Activated CD4-positive, alpha-beta memory T cell treated with anti-CD3 and anti-CD28 coated beads, Interleukin-2, amount 10 ng/mL, durations not matched to agents 7 days and 5 days (primary cell): ENCODE measurements around the gene ADAM10. TPM values are rescaled to one million over a fixed set of nuclear protein-coding genes. Genes with fewer than 3 reads are reported as not detected.

ENCODE experiments used
- CTCF ChIA-PET: fragments of 350-600 bp; sonication (Branson Sonifier 250); formaldehyde crosslinking; loops from one replicate; lab custom pipeline; 2021; ENCODE audit warnings: antibody characterized with exemption, inconsistent platforms; lab: Charles Lee
- POLR2A ChIA-PET: fragments of 350-600 bp; sonication (Branson Sonifier 250); formaldehyde crosslinking; loops from one replicate; lab custom pipeline; 2021; ENCODE audit warnings: antibody characterized with exemption; lab: Charles Lee
- DNase-seq: peaks from one replicate; pipeline ENCODE4 v3.0.0-alpha.2; 2020
- H3K27ac Mint-ChIP-seq: one replicate; pipeline ENCODE4 v1.8.0; 2021; ENCODE audit warnings: mild to moderate bottlenecking, mixed read lengths
- H3K27me3 Mint-ChIP-seq: one replicate; pipeline ENCODE4 v1.8.0; 2021; ENCODE audit warnings: mixed read lengths
- H3K36me3 Mint-ChIP-seq: one replicate; pipeline ENCODE4 v1.8.0; 2021; ENCODE audit warnings: low read depth, mixed read lengths
- H3K4me1 Mint-ChIP-seq: one replicate; pipeline ENCODE4 v1.8.0; 2021; ENCODE audit warnings: mixed read lengths
- H3K4me3 Mint-ChIP-seq: one replicate; pipeline ENCODE4 v1.8.0; 2021; ENCODE audit warnings: mild to moderate bottlenecking, mixed read lengths
- H3K9me3 Mint-ChIP-seq: one replicate; pipeline ENCODE4 v1.8.0; 2021; ENCODE audit warnings: mixed read lengths
- total RNA-seq, 2 experiments: library from RNA; stranded (reverse); gene quantifications; one replicate each; pipeline ENCODE4 v1.2.3, GENCODE V29; 2021

ADAM10 gene
- total RNA-seq, 2 experiments from 2014 or later: 147 to 150 TPM

DNA sequence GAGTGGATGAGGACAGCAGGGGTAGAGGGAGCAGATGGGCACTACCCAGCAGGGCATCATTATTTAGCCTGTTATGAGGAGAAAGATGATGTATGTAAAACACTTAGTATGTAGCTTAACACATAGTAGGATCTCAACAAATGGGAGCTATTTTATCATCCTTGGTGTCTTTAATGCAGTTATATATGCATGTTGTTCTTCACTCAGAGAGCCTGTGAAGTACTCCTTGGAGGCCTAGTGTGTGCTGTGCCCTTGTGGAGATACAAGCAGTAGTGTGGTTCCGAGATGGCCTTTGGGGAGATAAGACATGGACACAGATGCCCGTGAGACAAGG is 193.5 kb downstream of the ADAM10 start:
- ChIA-PET CTCF (interaction anchor here (0.9 kb wide), 1 partner anchor 65 kb away, joined by 3 read pairs; no protein-coding TSS in a partner anchor), POLR2A (interaction anchor here (1.1 kb wide), 1 partner anchor 12 kb away, joined by 3 read pairs; no protein-coding TSS in a partner anchor)
- peaks cover 11% of the 10 kb centered on the region for H3K4me1 Mint-ChIP-seq
- H3K4me3 Mint-ChIP-seq: no peak overlapping the region
- H3K27me3 Mint-ChIP-seq: peaks cover 22% of the 10 kb centered on the region
- no peaks in the 10 kb centered on the region for H3K36me3 Mint-ChIP-seq
- H3K9me3 Mint-ChIP-seq: peaks cover 2% of the 10 kb centered on the region
- no peak for DNase-seq
- no peak overlapping the region for H3K27ac Mint-ChIP-seq

DNA sequence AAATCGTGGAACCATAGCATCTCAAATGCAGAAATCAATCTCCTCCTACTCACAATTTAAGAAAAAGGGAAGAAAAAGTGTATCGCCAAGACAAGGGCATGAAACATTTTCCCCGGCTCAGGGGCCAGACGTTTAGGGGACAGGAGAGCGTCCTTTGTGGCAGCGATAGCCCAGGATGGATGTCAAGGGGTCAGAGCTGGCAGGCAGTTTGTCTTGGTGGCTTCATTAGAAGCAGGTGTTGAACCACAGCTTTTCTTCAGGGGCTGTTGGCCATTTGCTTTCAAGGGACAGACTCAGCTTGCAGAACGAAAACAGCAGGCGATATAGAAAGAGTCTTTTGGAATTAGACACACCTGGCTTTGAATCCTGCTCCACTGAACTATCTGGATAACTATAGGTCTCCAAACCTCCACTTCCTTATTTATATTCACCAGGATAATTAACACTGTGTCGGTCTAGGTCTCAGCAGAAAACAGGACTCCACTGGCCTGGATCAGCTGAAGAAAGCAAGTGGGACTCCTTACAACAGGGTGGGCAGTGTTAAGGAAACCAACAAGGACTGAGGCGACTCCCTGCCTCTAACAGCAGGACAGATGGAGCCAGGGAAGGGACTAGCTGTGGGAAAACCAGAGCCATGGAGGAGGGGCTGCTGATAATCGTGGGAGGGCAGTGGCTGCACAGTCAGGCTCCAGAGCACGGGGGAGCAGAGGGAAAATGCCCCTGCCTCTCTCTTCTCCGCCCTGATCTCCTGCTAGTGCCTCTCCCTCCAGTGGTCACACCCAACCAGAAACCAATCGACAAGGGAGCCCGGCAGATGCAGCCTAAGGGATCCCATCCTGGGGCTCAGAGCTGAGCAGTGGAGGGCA is 194.1 kb downstream of the ADAM10 start:
- peaks cover 15% of the 10 kb centered on the region for H3K4me1 Mint-ChIP-seq

GRCh38 chr15:58554758-58555157 is 194.7 kb downstream of the ADAM10 start:
- no peak for DNase-seq
- Mint-ChIP-seq H3K4me1 (peaks cover 21% of the 10 kb centered on the region), H3K27me3 (peaks cover 18% of the 10 kb centered on the region), H3K4me3 (no peak overlapping the region), H3K27ac (no peak overlapping the region), H3K36me3 (no peaks in the 10 kb centered on the region), H3K9me3 (peaks cover 2% of the 10 kb centered on the region)
- POLR2A ChIA-PET: no interaction called here
- CTCF ChIA-PET: no interaction called here

More for the DNA sequence above, 194.1 kb downstream of the ADAM10 start:
- DNase-seq: no peak
- Mint-ChIP-seq H3K27me3 (peaks cover 20% of the 10 kb centered on the region), H3K36me3 (no peaks in the 10 kb centered on the region), H3K9me3 (peaks cover 2% of the 10 kb centered on the region), H3K27ac (no peak overlapping the region), H3K4me3 (no peak overlapping the region)
- ChIA-PET CTCF (interaction anchor here (0.9 kb wide), 1 partner anchor 65 kb away, joined by 3 read pairs; no protein-coding TSS in a partner anchor), POLR2A (no interaction called here)

GRCh38 chr15:58553365-58553918 is 196.1 kb downstream of the ADAM10 start:
- POLR2A ChIA-PET: no interaction called here

GRCh38 chr15:58552505-58553364 is 196.8 kb downstream of the ADAM10 start:
- H3K36me3 Mint-ChIP-seq: no peaks in the 10 kb centered on the region
- POLR2A ChIA-PET: no interaction called here
- H3K27me3 Mint-ChIP-seq: peaks cover 18% of the 10 kb centered on the region
- CTCF ChIA-PET: no interaction called here
- no peak overlapping the region for H3K27ac Mint-ChIP-seq
- no peak overlapping the region for H3K4me3 Mint-ChIP-seq
- peaks cover 26% of the 10 kb centered on the region for H3K4me1 Mint-ChIP-seq
- DNase-seq: no peak
- H3K9me3 Mint-ChIP-seq: no peaks in the 10 kb centered on the region

More at GRCh38 chr15:58553365-58553918, 196.1 kb downstream of the ADAM10 start:
- CTCF ChIA-PET: no interaction called here
- no peaks in the 10 kb centered on the region for H3K9me3 Mint-ChIP-seq
- DNase-seq: no peak
- H3K4me3 Mint-ChIP-seq: no peak overlapping the region
- peaks cover 26% of the 10 kb centered on the region for H3K4me1 Mint-ChIP-seq
- peaks cover 18% of the 10 kb centered on the region for H3K27me3 Mint-ChIP-seq
- no peak overlapping the region for H3K27ac Mint-ChIP-seq
- no peaks in the 10 kb centered on the region for H3K36me3 Mint-ChIP-seq

- Mint-ChIP-seq H3K9me3 (no peaks in the 10 kb centered on the region), H3K36me3 (no peaks in the 10 kb centered on the region), H3K4me1 (peaks cover 29% of the 10 kb centered on the region), H3K27me3 (peaks cover 18% of the 10 kb centered on the region), H3K27ac (peak overlapping the region; percentile 73), H3K4me3 (no peak overlapping the region)
- ChIA-PET POLR2A (interaction anchor here (1.2 kb wide), 1 partner anchor 219 kb away, joined by 5 read pairs; the partner anchor contains the start of gene MINDY2), CTCF (no interaction called here)
- no peak for DNase-seq
Observed at GRCh38 chr15:58551764-58552504, 197.6 kb downstream of the ADAM10 start.

- Mint-ChIP-seq H3K9me3 (no peaks in the 10 kb centered on the region), H3K27ac (peak overlapping the region; percentile 73), H3K36me3 (no peaks in the 10 kb centered on the region), H3K4me1 (peaks cover 37% of the 10 kb centered on the region), H3K4me3 (peak overlapping the region; percentile 19), H3K27me3 (peaks cover 16% of the 10 kb centered on the region)
- POLR2A ChIA-PET: interaction anchor here (1.2 kb wide), 1 partner anchor 220 kb away, joined by 5 read pairs; the partner anchor contains the start of gene MINDY2
- CTCF ChIA-PET: no interaction called here
- DNase-seq: no peak
Observed at GRCh38 chr15:58551084-58551763, 198.3 kb downstream of the ADAM10 start.

GRCh38 chr15:58549785-58550074 is 199.8 kb downstream of the ADAM10 start:
- CTCF ChIA-PET: no interaction called here
- peaks cover 51% of the 10 kb centered on the region for H3K4me1 Mint-ChIP-seq
- no peaks in the 10 kb centered on the region for H3K9me3 Mint-ChIP-seq
- H3K36me3 Mint-ChIP-seq: no peaks in the 10 kb centered on the region
- H3K27me3 Mint-ChIP-seq: peaks cover 12% of the 10 kb centered on the region
- DNase-seq: no peak
- no peak overlapping the region for H3K27ac Mint-ChIP-seq
- POLR2A ChIA-PET: interaction anchor here (0.8 kb wide), 1 partner anchor 92 kb away, joined by 3 read pairs; no protein-coding TSS in a partner anchor
- H3K4me3 Mint-ChIP-seq: no peak overlapping the region

GRCh38 chr15:58549013-58549784 is 200.3 kb downstream of the ADAM10 start:
- no peak overlapping the region for H3K27ac Mint-ChIP-seq
- peaks cover 10% of the 10 kb centered on the region for H3K27me3 Mint-ChIP-seq
- H3K36me3 Mint-ChIP-seq: no peaks in the 10 kb centered on the region
- H3K9me3 Mint-ChIP-seq: no peaks in the 10 kb centered on the region
- no peak overlapping the region for H3K4me3 Mint-ChIP-seq
- DNase-seq: no peak
- ChIA-PET CTCF (interaction anchor here (1.0 kb wide), 1 partner anchor 109 kb away, joined by 3 read pairs; no protein-coding TSS in a partner anchor), POLR2A (no interaction called here)
- H3K4me1 Mint-ChIP-seq: peaks cover 56% of the 10 kb centered on the region

DNA sequence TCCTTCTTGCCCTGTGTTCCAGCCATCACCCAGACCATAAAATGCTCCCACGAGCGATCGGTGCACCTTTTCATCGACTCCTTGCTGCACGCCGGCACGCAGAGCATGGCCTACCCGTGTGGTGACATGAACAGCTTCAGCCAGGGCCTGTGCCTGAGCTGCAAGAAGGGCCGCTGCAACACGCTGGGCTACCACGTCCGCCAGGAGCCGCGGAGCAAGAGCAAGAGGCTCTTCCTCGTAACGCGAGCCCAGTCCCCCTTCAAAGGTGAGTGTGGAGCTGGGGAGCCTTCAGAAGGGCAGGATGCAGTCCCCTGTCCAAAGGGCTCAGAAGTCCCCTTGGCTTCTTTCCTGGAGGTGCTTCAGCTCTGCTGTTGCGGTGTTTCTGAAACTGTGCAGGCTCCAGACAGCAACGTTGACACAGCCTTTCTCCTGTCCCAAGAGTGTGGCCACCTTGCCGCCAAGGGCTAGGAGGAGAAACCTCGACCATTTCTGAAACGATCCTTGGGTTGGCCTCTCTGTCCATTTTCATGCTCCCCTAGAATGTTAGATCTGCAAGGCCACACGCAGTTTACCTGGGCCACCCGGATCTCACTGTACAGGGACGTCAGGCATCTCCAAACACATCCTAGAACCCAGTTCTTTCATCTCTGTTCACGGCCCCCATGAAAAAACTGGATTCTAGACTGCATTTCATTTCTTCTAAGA is 201.0 kb downstream of the ADAM10 start:
- POLR2A ChIA-PET: no interaction called here
- CTCF ChIA-PET: interaction anchor here (1.0 kb wide), 1 partner anchor 109 kb away, joined by 3 read pairs; no protein-coding TSS in a partner anchor
- H3K27me3 Mint-ChIP-seq: peaks cover 7% of the 10 kb centered on the region

More for the DNA sequence above, 201.0 kb downstream of the ADAM10 start:
- Mint-ChIP-seq H3K4me3 (no peak overlapping the region), H3K36me3 (no peaks in the 10 kb centered on the region), H3K4me1 (peaks cover 58% of the 10 kb centered on the region), H3K27ac (no peak overlapping the region), H3K9me3 (no peaks in the 10 kb centered on the region)
- DNase-seq: no peak
